ENCODE measurements around the gene APOBEC3F.

DNA sequence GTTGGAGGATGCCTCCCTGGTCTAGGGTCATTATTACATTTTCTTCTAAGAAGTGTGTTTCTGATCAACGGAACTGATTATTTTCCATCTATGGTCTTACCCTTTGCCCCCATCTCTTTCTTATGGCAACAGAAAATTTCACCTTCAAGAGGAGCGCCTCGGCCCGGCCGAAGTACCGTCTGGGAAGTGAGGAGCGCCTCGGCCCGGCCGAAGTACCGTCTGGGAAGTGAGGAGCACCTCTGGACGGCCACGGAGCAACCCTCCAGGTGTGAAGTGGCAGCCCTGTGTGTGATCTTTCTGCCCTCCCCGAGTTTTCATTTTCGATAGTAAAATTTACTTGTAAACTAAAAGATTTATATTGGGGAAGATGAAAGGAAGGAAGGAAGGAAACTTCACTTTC is 29.7 kb upstream of the APOBEC3F start:
- TF ChIP-seq, protein P1, sequence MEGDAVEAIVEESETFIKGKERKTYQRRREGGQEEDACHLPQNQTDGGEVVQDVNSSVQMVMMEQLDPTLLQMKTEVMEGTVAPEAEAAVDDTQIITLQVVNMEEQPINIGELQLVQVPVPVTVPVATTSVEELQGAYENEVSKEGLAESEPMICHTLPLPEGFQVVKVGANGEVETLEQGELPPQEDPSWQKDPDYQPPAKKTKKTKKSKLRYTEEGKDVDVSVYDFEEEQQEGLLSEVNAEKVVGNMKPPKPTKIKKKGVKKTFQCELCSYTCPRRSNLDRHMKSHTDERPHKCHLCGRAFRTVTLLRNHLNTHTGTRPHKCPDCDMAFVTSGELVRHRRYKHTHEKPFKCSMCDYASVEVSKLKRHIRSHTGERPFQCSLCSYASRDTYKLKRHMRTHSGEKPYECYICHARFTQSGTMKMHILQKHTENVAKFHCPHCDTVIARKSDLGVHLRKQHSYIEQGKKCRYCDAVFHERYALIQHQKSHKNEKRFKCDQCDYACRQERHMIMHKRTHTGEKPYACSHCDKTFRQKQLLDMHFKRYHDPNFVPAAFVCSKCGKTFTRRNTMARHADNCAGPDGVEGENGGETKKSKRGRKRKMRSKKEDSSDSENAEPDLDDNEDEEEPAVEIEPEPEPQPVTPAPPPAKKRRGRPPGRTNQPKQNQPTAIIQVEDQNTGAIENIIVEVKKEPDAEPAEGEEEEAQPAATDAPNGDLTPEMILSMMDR (conservative IDR thresholded peaks at IDR 0.05; ENCODE audit: low read depth, low read length): no peak
- TF ChIP-seq EZH2phosphoT487 (IDR thresholded peaks at IDR 0.05; ENCODE audit: borderline replicate concordance, low read length): no peak
- no peak for TF ChIP-seq EZH2 (IDR thresholded peaks at IDR 0.05; ENCODE audit: low read length, unreplicated experiment)

Measured in PC-3 (cell line).